GM12864 (cell line): ENCODE measurements around the gene OR10AD1.
"Not testable (repeated sequence)": the region's sequence is repeated elsewhere in the genome, so short reads cannot be mapped to it uniquely, and the experiment has no call there.

ENCODE experiments used
- DNase-seq: peaks from one replicate; pipeline ENCODE4 v3.0.0-alpha.2; 2011; ENCODE audit warnings: low read depth
- H3K4me3 ChIP-seq: 2 replicates; pipeline ENCODE4 v1.5.1; 2011; ENCODE audit warnings: mild to moderate bottlenecking, low read depth, low read length, control low read depth
- TF ChIP-seq, protein P1 (sequence below): IDR thresholded peaks from 2 replicates; pipeline ENCODE4 v1.5.1; 2011; ENCODE audit warnings: low read depth, mild to moderate bottlenecking, moderate library complexity, low read length, control low read depth, inconsistent platforms; ENCODE audit errors: missing control alignments

Gene OR10AD1

DNA sequence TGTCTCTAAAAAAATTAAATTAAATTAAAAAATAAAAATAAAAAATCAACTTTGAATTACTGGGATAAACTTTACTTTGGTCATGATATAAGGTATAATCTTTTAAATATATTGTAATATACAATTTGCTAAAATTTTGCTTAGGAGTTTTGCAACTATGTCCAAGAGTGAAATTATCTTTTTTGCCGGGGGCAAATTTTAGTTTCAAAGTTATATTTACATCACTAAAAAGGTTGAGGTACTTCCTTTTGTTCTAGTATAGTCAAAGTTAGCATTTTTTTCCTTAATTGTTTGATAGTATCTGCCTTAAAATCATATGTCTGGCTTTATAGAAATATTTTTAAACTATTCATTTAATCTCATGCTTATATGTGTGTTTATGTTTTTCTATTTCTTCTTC lies 17.6 kb upstream of the OR10AD1 start:
- TF ChIP-seq, protein P1, sequence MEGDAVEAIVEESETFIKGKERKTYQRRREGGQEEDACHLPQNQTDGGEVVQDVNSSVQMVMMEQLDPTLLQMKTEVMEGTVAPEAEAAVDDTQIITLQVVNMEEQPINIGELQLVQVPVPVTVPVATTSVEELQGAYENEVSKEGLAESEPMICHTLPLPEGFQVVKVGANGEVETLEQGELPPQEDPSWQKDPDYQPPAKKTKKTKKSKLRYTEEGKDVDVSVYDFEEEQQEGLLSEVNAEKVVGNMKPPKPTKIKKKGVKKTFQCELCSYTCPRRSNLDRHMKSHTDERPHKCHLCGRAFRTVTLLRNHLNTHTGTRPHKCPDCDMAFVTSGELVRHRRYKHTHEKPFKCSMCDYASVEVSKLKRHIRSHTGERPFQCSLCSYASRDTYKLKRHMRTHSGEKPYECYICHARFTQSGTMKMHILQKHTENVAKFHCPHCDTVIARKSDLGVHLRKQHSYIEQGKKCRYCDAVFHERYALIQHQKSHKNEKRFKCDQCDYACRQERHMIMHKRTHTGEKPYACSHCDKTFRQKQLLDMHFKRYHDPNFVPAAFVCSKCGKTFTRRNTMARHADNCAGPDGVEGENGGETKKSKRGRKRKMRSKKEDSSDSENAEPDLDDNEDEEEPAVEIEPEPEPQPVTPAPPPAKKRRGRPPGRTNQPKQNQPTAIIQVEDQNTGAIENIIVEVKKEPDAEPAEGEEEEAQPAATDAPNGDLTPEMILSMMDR, result no peak
- no peak for DNase-seq
- H3K4me3 ChIP-seq, result no peak overlapping the region

- TF ChIP-seq, protein P1, result no peak
- no peak for DNase-seq
- no peak overlapping the region for H3K4me3 ChIP-seq
Measured at GRCh38 chr12:48219631-48220030, 16.5 kb upstream of the OR10AD1 start.

DNA sequence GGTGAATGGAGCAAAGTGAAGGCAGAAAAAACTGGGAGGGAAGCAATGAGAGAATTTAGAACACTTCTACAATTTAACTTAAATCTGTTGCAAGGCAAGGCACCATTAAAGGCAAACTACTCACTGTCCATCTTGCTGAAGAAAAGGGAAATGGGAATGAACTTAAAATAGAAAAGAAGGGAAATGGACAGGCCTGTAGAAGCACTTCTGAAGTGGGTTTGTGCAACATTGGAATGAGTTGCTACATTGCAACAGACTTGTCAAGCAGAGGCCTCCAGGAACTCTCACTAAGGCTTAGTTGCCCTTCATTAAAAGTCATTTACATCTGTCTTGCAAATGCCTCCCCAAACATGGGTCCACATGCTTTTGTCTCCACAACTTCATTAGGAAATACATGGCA lies 13.7 kb upstream of the OR10AD1 start:
- TF ChIP-seq, protein P1, result no peak
- H3K4me3 ChIP-seq, result no peak overlapping the region
- DNase-seq, result no peak

GRCh38 chr12:48209495-48209894 lies 6.4 kb upstream of the OR10AD1 start:
- not testable (repeated sequence) for DNase-seq, H3K4me3 ChIP-seq

- no peak overlapping the region for H3K4me3 ChIP-seq
- TF ChIP-seq, protein P1, result no peak
- no peak for DNase-seq
Measured at GRCh38 chr12:48202766-48203165, 326 bp downstream of the OR10AD1 start.

DNA sequence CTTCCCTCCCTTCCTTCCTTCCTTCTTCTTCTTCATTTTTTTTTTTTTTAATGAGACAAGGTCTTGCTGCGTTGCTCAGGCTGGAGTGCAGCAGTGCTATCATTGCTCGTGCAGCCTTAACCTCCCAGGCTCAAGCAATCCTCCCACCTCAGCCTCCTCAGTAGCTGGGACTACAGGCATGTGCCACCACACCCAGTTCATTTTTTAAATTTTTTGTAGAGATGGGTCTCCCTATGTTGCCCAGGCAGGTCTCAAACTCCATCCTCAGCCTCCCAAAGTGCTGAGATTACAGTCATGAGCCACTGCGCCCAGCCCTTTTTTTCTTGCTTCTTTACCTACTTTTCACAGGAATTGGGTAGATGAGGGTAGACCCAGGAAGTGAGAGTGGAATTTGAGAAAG lies 1.6 kb downstream of the OR10AD1 start:
- DNase-seq, result no peak
- TF ChIP-seq, protein P1, result no peak
- H3K4me3 ChIP-seq, result no peak overlapping the region

- no peak for DNase-seq
- TF ChIP-seq, protein P1, result no peak
- no peak overlapping the region for H3K4me3 ChIP-seq
Measured at GRCh38 chr12:48201091-48201490, 2.0 kb downstream of the OR10AD1 start.

DNA sequence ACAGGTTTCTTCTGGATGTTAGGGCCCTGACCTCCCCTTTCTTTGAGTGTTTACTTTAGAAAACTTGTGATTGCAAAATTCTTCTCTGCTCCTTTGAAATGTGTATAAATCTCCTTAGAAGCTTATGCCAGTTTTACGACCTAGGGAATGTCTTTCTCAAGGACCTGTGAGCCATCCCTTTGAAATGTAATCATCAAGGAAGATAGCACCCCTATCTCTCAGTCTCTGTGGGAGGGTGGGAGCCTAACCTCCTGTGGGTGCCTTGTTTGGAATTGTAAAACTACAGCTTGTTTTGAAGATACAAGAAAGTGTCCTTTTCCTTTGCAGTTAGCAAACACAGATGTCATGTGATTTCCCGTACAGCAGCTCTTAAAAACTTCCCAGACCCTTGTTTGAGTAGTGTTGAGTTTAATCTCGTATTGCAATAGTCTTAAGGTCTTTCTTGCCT lies 3.3 kb downstream of the OR10AD1 start:
- TF ChIP-seq, protein P1, result no peak
- no peak overlapping the region for H3K4me3 ChIP-seq
- no peak for DNase-seq
